ENCODE results near the gene OR52B6.

DNA sequence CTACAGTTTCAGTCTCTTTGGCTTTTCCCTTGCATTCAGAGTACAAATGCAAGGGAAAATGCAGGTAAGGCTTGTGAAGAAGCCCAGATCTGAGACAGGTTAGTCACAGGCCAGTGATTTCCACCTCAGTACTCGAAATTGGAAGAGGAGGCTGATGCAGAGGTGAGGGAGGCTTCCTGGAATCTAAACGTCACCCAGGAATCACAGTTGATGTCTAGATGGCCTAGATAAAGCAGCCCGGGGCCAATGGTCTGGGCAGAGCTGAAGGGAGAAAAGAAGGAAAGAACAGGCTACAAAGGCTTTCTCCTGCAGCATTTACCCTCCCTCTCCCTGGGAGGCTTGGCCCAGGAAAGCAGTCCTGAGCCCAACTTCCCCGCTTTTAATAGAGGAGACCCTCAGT, 24.2 kb downstream of the OR52B6 start:
- TF ChIP-seq, protein P1, sequence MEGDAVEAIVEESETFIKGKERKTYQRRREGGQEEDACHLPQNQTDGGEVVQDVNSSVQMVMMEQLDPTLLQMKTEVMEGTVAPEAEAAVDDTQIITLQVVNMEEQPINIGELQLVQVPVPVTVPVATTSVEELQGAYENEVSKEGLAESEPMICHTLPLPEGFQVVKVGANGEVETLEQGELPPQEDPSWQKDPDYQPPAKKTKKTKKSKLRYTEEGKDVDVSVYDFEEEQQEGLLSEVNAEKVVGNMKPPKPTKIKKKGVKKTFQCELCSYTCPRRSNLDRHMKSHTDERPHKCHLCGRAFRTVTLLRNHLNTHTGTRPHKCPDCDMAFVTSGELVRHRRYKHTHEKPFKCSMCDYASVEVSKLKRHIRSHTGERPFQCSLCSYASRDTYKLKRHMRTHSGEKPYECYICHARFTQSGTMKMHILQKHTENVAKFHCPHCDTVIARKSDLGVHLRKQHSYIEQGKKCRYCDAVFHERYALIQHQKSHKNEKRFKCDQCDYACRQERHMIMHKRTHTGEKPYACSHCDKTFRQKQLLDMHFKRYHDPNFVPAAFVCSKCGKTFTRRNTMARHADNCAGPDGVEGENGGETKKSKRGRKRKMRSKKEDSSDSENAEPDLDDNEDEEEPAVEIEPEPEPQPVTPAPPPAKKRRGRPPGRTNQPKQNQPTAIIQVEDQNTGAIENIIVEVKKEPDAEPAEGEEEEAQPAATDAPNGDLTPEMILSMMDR (IDR thresholded peaks at IDR 0.05; ENCODE audit: low read depth, low read length, poor library complexity, severe bottlenecking), result no peak
- TF ChIP-seq EZH2phosphoT487 (IDR thresholded peaks at IDR 0.05; ENCODE audit: borderline replicate concordance, low read length), result no peak

Data from DOHH2 (cell line).